Astrocyte of the cerebellum (primary cell): Measurements from ENCODE around the gene HELT.

ENCODE experiments used
- DNase-seq: peaks from one replicate; pipeline ENCODE4 v3.0.0-alpha.2; 2011; ENCODE audit warnings: low read depth
- H3K4me3 ChIP-seq: 2 replicates; pipeline ENCODE4 v1.5.1; 2011; ENCODE audit warnings: mild to moderate bottlenecking, low read depth, low read length, moderate library complexity
- in situ Hi-C: cut with HindIII; loops from 2 replicates; pipeline ENCODE4 v1.10.0; 2017; ENCODE audit warnings: low sequenced_read_pairs
- TF ChIP-seq, protein P1 (sequence below): IDR thresholded peaks from 2 replicates; pipeline ENCODE4 v1.5.1; 2012; ENCODE audit warnings: low read length, low read depth, moderate library complexity, mild to moderate bottlenecking; ENCODE audit errors: missing control alignments

The HELT gene

DNA sequence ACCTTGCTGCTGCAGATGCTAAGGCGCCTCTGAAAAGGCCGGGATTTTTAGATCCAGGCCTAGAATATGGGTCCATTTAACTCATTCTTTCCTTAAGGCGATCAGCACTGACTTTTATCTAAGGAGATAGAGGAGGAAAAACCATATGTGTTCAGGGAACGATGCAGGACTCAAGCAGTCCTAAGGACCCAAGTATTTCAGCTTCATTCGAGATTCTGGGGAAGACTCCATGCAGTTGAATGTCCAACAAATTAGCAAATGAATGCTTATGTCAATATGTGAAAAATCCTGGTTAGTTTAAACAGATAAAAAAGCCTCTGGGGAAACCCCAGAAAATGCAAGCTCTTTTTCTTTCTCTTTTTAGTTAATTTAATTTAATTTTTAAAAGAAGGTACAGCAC, 36.0 kb downstream of the HELT start:
- DNase-seq: no peak
- in situ Hi-C loops: no loop called here
- TF ChIP-seq, protein P1, sequence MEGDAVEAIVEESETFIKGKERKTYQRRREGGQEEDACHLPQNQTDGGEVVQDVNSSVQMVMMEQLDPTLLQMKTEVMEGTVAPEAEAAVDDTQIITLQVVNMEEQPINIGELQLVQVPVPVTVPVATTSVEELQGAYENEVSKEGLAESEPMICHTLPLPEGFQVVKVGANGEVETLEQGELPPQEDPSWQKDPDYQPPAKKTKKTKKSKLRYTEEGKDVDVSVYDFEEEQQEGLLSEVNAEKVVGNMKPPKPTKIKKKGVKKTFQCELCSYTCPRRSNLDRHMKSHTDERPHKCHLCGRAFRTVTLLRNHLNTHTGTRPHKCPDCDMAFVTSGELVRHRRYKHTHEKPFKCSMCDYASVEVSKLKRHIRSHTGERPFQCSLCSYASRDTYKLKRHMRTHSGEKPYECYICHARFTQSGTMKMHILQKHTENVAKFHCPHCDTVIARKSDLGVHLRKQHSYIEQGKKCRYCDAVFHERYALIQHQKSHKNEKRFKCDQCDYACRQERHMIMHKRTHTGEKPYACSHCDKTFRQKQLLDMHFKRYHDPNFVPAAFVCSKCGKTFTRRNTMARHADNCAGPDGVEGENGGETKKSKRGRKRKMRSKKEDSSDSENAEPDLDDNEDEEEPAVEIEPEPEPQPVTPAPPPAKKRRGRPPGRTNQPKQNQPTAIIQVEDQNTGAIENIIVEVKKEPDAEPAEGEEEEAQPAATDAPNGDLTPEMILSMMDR: no peak
- no peak overlapping the region for H3K4me3 ChIP-seq

DNA sequence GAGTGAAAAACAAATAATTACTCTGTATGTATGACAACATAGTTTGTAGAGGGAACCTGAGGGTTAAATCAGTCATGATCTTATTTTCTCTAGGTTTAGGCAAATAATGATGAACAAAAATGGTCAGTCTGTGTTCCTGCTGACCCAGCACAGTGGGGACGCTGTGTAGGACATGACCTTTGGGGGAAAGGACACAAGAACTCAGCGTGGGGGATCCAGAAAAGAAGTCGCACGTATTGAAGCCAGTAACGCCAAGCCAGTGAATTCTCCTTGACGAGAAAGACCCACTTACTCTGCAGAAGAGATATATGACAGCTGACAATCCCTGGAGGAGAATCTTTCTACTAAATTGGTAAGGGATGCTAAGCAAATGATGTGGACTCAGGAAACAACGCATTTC, 36.6 kb downstream of the HELT start:
- TF ChIP-seq, protein P1: no peak
- DNase-seq: no peak
- H3K4me3 ChIP-seq: no peak overlapping the region
- in situ Hi-C loops: no loop called here

DNA sequence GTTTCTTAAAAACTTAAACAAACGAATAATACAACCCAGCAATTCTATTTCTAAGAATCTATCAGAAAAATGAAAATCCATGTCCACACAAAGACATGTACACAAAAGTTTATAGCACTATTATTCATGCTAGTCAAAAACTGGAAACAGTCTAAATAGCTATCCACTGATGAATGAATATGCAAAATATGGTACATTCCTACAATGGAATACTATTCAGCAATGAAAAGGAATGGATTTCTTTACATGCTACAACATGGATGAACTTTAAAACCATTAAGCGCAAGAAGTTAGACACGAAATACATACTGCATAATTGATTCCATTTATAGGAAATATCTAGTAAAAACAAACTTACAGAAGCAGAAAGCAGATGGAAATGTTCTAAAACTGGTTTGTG, 43.3 kb downstream of the HELT start:
- TF ChIP-seq, protein P1: no peak
- in situ Hi-C loops: no loop called here
- no peak for DNase-seq
- H3K4me3 ChIP-seq: no peak overlapping the region

DNA sequence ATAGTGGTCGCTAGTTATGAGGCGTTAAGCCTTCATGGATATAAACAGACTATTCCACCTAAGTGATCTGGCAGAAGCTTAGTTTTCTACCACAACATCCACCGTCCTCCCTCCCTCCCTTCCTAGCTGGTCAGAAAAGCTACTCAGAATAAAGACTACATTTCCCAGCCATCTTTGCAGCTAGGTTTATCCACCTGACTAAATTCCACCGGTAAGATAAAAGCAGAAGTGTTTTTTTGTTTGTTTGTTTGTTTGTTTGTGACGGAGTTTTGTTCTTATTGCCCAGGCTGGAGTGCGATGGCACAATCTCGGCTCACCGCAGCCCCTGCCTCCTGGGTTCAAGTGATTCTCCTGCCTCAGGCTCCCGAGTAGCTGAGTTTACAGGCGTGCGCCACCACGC, 44.3 kb downstream of the HELT start:
- no peak for DNase-seq
- in situ Hi-C loops: no loop called here
- TF ChIP-seq, protein P1: no peak
- H3K4me3 ChIP-seq: no peak overlapping the region

DNA sequence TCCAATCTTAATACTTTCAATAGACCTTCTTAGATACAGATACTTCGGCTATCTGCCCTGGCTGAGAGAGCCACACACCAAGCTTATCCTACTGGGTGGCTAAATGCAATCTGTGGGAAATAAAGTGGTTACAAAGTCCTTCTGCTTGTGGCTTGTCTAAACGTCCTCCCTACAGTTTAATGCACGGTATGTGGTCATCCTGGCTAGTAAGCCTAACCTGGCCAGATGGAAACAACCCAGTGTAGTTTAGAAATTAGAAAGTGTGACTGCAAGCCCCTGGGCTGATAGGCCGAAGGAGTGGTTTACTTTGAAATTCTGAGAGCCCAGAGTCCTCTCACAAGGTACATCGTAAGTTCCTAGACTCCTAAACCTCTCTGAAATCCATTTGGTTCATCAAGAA, 47.9 kb downstream of the HELT start:
- DNase-seq: no peak
- TF ChIP-seq, protein P1: no peak
- no peak overlapping the region for H3K4me3 ChIP-seq
- in situ Hi-C loops: no loop called here

DNA sequence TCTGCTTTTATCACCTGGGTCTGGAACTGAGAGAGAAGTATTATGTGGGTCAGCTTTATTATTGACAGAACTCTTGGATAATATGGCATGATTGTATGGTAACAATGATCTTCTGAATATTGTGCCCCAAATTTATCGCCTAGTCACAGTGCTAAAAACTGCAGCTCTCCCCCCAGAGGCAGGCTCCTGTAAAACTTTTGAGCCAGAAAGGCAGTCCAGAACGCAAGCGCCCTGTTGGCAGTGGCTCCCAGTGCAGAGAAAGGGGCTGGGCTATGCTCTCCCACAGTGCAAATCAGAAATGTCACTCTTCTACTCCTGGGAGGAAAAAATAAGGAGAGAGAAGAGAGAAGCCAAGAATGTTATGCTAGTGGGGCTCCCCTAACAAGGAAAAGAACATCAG, 50.5 kb downstream of the HELT start:
- TF ChIP-seq, protein P1: no peak
- H3K4me3 ChIP-seq: no peak overlapping the region
- DNase-seq: no peak
- in situ Hi-C loops: no loop called here
